SK-N-SH treated with all-trans-retinoic acid at 6 μM for 48 hours (cell line): ENCODE results near the gene ATF1.
"Not testable (repeated sequence)": the region's sequence is repeated elsewhere in the genome, so short reads cannot be mapped to it uniquely, and the experiment has no call there.

Experiments
- ATAC-seq: fragments of 200-7000 bp; cut with Tn5 transposase; 3 replicates; pipeline ENCODE4 v1.9.1; 2020; ENCODE audit warnings: mild to moderate bottlenecking, moderate library complexity
- ARNTL ChIP-seq: fragments of 450-650 bp; formaldehyde crosslinking; IDR thresholded peaks from 2 replicates; pipeline ENCODE4 v1.5.0; 2020; ENCODE audit warnings: low read depth, mild to moderate bottlenecking, moderate library complexity, borderline replicate concordance
- BACH2 ChIP-seq: fragments of 250-450 bp; sonication (Bioruptor Pico); IDR thresholded peaks from 2 replicates; pipeline ENCODE4 v1.9.0; 2021; ENCODE audit warnings: mild to moderate bottlenecking, borderline replicate concordance
- CSDC2 ChIP-seq: fragments of 250-450 bp; sonication (Bioruptor Pico); IDR thresholded peaks from 2 replicates; pipeline ENCODE4 v1.5.0; 2020; ENCODE audit warnings: mild to moderate bottlenecking, moderate library complexity
- ESRRG ChIP-seq: fragments of 250-450 bp; sonication (Bioruptor Pico); IDR thresholded peaks from 2 replicates; pipeline ENCODE4 v1.6.1; 2021; ENCODE audit warnings: mild to moderate bottlenecking
- GLIS3 ChIP-seq: fragments of 250-450 bp; sonication (Bioruptor Pico); IDR thresholded peaks from 2 replicates; pipeline ENCODE4 v1.5.0; 2020; ENCODE audit warnings: mild to moderate bottlenecking, moderate library complexity
- ISL1 ChIP-seq: fragments of 250-450 bp; sonication (Bioruptor Pico); IDR thresholded peaks from 2 replicates; pipeline ENCODE4 v2.1.2; 2022; ENCODE audit warnings: mild to moderate bottlenecking, moderate library complexity
- OSR1 ChIP-seq: fragments of 250-450 bp; sonication (Bioruptor Pico); IDR thresholded peaks from 2 replicates; pipeline ENCODE4 v1.8.0; 2022; ENCODE audit warnings: moderate library complexity, mild to moderate bottlenecking, inconsistent platforms
- POU6F1 ChIP-seq: fragments of 250-450 bp; sonication (Bioruptor Pico); IDR thresholded peaks from 2 replicates; pipeline ENCODE4 v1.8.0; 2021; ENCODE audit warnings: low read depth, mild to moderate bottlenecking, moderate library complexity, borderline replicate concordance
- PPARA ChIP-seq: fragments of 250-450 bp; sonication (Bioruptor Pico); IDR thresholded peaks from 2 replicates; pipeline ENCODE4 v1.5.0; 2020; ENCODE audit warnings: mild to moderate bottlenecking, borderline replicate concordance
- RARB ChIP-seq: fragments of 250-450 bp; sonication (Bioruptor Pico); IDR thresholded peaks from 2 replicates; pipeline ENCODE4 v1.8.0; 2021; ENCODE audit warnings: mild to moderate bottlenecking, moderate library complexity
- SNAI2 ChIP-seq: fragments of 250-450 bp; sonication (Bioruptor Pico); IDR thresholded peaks from 2 replicates; pipeline ENCODE4 v1.5.0; 2020; ENCODE audit warnings: mild to moderate bottlenecking, moderate library complexity
- TCF4 ChIP-seq: fragments of 250-450 bp; sonication (Bioruptor Pico); IDR thresholded peaks from 2 replicates; pipeline ENCODE4 v1.8.0; 2021; ENCODE audit warnings: mild to moderate bottlenecking, moderate library complexity, borderline replicate concordance
- TSHZ2 ChIP-seq: fragments of 250-450 bp; sonication (Bioruptor Pico); IDR thresholded peaks from 2 replicates; pipeline ENCODE4 v1.5.0; 2020; ENCODE audit warnings: mild to moderate bottlenecking, moderate library complexity
- ZC3H10 ChIP-seq: fragments of 250-450 bp; sonication (Bioruptor Pico); IDR thresholded peaks from 2 replicates; pipeline ENCODE4 v1.5.1; 2021; ENCODE audit warnings: mild to moderate bottlenecking, moderate library complexity
- ZFP3 ChIP-seq: fragments of 250-450 bp; sonication (Bioruptor Pico); IDR thresholded peaks from 2 replicates; pipeline ENCODE4 v1.5.0; 2020; ENCODE audit warnings: mild to moderate bottlenecking, moderate library complexity
- ZFP30 ChIP-seq: fragments of 450-650 bp; formaldehyde crosslinking; IDR thresholded peaks from 2 replicates; pipeline ENCODE4 v1.5.0; 2022; ENCODE audit warnings: mild to moderate bottlenecking, moderate library complexity
- ZNF565 ChIP-seq: fragments of 450-650 bp; formaldehyde crosslinking; conservative IDR thresholded peaks from 2 replicates; pipeline ENCODE4 v1.5.0; 2020; ENCODE audit warnings: low read depth, mild to moderate bottlenecking, moderate library complexity
- ZNF70 ChIP-seq: fragments of 450-650 bp; formaldehyde crosslinking; IDR thresholded peaks from 2 replicates; pipeline ENCODE4 v1.5.0; 2020; ENCODE audit warnings: mild to moderate bottlenecking, moderate library complexity
- ZNF8 ChIP-seq: fragments of 450-650 bp; formaldehyde crosslinking; IDR thresholded peaks from 2 replicates; pipeline ENCODE4 v1.5.0; 2020; ENCODE audit warnings: mild to moderate bottlenecking, moderate library complexity
- TF ChIP-seq, protein P1 (sequence below): fragments of 250-450 bp; sonication (Bioruptor Pico); IDR thresholded peaks from 2 replicates; pipeline ENCODE4 v1.5.1; 2021; ENCODE audit warnings: mild to moderate bottlenecking, moderate library complexity
- TF ChIP-seq, protein P2 (sequence below): fragments of 250-450 bp; sonication (Bioruptor Pico); IDR thresholded peaks from 2 replicates; pipeline ENCODE4 v1.5.1; 2020; ENCODE audit warnings: low read depth, mild to moderate bottlenecking, moderate library complexity

Gene ATF1

GRCh38 chr12:50764286-50765094 lies 589 bp downstream of the ATF1 start:
- TF ChIP-seq ZFP3 (CRISPR knock-in tag) (no peak), POU6F1 (CRISPR knock-in tag) (no peak), SNAI2 (no peak), BACH2 (no peak), ISL1 (CRISPR knock-in tag) (no peak), OSR1 (no peak), ZNF565 (CRISPR knock-in tag) (no peak), ZC3H10 (CRISPR knock-in tag) (no peak), TSHZ2 (CRISPR knock-in tag) (no peak), ZNF8 (CRISPR knock-in tag) (no peak), RARB (CRISPR knock-in tag) (no peak), CSDC2 (CRISPR knock-in tag) (no peak)
- TF ChIP-seq, protein P1, sequence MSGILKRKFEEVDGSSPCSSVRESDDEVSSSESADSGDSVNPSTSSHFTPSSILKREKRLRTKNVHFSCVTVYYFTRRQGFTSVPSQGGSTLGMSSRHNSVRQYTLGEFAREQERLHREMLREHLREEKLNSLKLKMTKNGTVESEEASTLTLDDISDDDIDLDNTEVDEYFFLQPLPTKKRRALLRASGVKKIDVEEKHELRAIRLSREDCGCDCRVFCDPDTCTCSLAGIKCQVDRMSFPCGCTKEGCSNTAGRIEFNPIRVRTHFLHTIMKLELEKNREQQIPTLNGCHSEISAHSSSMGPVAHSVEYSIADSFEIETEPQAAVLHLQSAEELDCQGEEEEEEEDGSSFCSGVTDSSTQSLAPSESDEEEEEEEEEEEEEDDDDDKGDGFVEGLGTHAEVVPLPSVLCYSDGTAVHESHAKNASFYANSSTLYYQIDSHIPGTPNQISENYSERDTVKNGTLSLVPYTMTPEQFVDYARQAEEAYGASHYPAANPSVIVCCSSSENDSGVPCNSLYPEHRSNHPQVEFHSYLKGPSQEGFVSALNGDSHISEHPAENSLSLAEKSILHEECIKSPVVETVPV (CRISPR knock-in tag) = no peak
- peak; percentile 72 for ATAC-seq

DNA sequence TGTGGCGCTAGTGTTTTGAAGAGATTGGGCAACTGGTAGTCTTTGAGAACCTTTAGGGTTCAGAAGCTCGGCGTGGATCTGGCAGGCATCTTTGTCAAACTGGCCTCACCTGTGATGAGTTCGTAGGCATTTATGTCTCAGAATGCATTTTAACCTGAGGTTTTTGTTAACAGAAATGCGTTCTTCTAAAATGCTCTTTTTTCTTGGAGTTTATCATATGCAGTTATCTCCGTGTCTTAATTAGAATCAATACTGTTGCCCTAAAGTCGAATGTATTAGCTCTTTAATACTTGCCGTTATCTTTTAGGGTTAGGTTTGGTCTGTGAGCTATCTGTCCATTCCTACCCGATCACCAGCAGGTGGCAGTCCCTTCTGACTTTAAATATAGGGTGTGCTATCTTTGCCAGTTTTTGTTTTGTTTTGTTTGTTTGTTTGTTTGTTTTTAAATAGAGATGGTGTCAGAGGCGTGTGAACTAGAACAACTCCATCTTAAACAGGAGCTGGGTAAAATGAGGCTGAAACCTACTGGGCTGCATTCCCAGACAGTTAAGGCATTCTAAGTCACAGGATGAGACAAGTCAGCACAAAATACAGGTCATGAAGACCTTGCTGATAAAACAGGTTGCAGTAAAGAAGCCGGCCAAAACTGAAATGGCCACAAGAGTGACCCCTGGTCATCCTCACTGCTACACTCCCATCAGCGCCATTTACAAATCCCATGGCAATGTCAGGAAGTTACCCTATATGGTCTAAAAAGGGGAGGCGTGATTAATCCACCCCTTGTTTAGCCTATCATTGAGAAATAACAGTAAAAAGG lies 1.4 kb downstream of the ATF1 start:
- TF ChIP-seq ARNTL (CRISPR knock-in tag) (no peak), ESRRG (CRISPR knock-in tag) (no peak), ZNF8 (CRISPR knock-in tag) (no peak), ZFP30 (CRISPR knock-in tag) (no peak), ZNF70 (CRISPR knock-in tag) (no peak), PPARA (CRISPR knock-in tag) (no peak), GLIS3 (no peak), ZFP3 (CRISPR knock-in tag) (no peak), ISL1 (CRISPR knock-in tag) (no peak)
- peak; percentile 64 for ATAC-seq

- TF ChIP-seq ZNF70 (CRISPR knock-in tag) (no peak), BACH2 (no peak), ZFP3 (CRISPR knock-in tag) (no peak), ZNF565 (CRISPR knock-in tag) (no peak), OSR1 (no peak), SNAI2 (no peak), ZC3H10 (CRISPR knock-in tag) (no peak), RARB (CRISPR knock-in tag) (no peak), TCF4 (CRISPR knock-in tag) (no peak), ISL1 (CRISPR knock-in tag) (no peak), ZNF8 (CRISPR knock-in tag) (no peak), ZFP30 (CRISPR knock-in tag) (no peak), CSDC2 (CRISPR knock-in tag) (no peak), ESRRG (CRISPR knock-in tag) (no peak)
- TF ChIP-seq, protein P2, sequence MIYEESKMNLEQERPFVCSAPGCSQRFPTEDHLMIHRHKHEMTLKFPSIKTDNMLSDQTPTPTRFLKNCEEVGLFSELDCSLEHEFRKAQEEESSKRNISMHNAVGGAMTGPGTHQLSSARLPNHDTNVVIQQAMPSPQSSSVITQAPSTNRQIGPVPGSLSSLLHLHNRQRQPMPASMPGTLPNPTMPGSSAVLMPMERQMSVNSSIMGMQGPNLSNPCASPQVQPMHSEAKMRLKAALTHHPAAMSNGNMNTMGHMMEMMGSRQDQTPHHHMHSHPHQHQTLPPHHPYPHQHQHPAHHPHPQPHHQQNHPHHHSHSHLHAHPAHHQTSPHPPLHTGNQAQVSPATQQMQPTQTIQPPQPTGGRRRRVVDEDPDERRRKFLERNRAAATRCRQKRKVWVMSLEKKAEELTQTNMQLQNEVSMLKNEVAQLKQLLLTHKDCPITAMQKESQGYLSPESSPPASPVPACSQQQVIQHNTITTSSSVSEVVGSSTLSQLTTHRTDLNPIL (CRISPR knock-in tag) = no peak
- ATAC-seq = no peak
Measured at GRCh38 chr12:50768391-50768790, 4.5 kb downstream of the ATF1 start.

- ATAC-seq = not testable (repeated sequence)
Measured at GRCh38 chr12:50768813-50769212, 4.9 kb downstream of the ATF1 start.
